GM10847 (cell line): Measurements from ENCODE around the gene SCOC.

Experiments used
- POLR2A ChIP-seq: IDR thresholded peaks from 2 replicates; pipeline ENCODE4 v1.6.1; 2011; ENCODE audit not compliant: insufficient read length; ENCODE audit errors: extremely low read depth

The SCOC gene

GRCh38 chr4:140400111-140400510, 26.7 kb downstream of the SCOC start:
- TF ChIP-seq POLR2A, result no peak

GRCh38 chr4:140406292-140406691, 32.8 kb downstream of the SCOC start:
- no peak for TF ChIP-seq POLR2A

- TF ChIP-seq POLR2A, result no peak
Measured at GRCh38 chr4:140408974-140409373, 35.5 kb downstream of the SCOC start.

- TF ChIP-seq POLR2A, result no peak
Measured at GRCh38 chr4:140423106-140423505, 49.7 kb downstream of the SCOC start.

GRCh38 chr4:140426610-140427105, 53.2 kb downstream of the SCOC start:
- TF ChIP-seq POLR2A, result no peak

- TF ChIP-seq POLR2A, result no peak
Measured at GRCh38 chr4:140427106-140427918, 53.9 kb downstream of the SCOC start, which contains the start of gene CLGN. Gene CLGN (minus strand): TSS chr4:140427648. CDS start chr4:140413078, 14,570 bp downstream.

GRCh38 chr4:140427919-140428471, 54.5 kb downstream of the SCOC start:
- TF ChIP-seq POLR2A, result no peak
